ENCODE measurements around the gene ARFGAP3. TPM values are rescaled to one million over a fixed set of nuclear protein-coding genes. Genes with fewer than 3 reads are reported as not detected.

ARFGAP3 gene
- total RNA-seq, 1 experiment from 2014 or later = 27.0 TPM

GRCh38 chr22:42787357-42787736 is 69.7 kb downstream of the ARFGAP3 start:
- no peak for DNase-seq (ENCODE audit: low read depth, low spot score)
- no peaks in the 10 kb centered on the region for H3K4me1 ChIP-seq (ENCODE audit: control insufficient read depth, insufficient read depth, low read length)
- ATAC-seq = no peak
- POLR2A ChIA-PET = no interaction called here
- CTCF ChIA-PET = no interaction called here
- no TSS peak for BruUV-seq (replicated peaks)
- H3K9me3 ChIP-seq (ENCODE audit: control insufficient read depth, insufficient read depth, low read depth, low read length) = no peaks in the 10 kb centered on the region
- intact Hi-C loops (cut with micrococcal nuclease; ENCODE audit: unreplicated experiment) = no loop called here
- no peaks in the 10 kb centered on the region for H3K27me3 ChIP-seq (ENCODE audit: control insufficient read depth, insufficient read depth, low read length)
- H3K36me3 ChIP-seq (ENCODE audit: control insufficient read depth, insufficient read depth, low read length) = no peaks in the 10 kb centered on the region
- H3K27ac ChIP-seq (ENCODE audit: low read length) = no peak overlapping the region
- no peak for TF ChIP-seq POLR2AphosphoS5 (IDR thresholded peaks at IDR 0.05; ENCODE audit: low read depth, low read length)
- no peak for TF ChIP-seq CTCF (IDR thresholded peaks at IDR 0.05)
- no peak overlapping the region for H3K4me3 ChIP-seq (ENCODE audit: low read depth in 2 of 2, low read length in 2 of 2)
- in situ Hi-C loops (cut with HindIII; ENCODE audit: low pct_unique_long_range_greater_than_20kb, low sequenced_read_pairs) = no loop called here

GRCh38 chr22:42786606-42787356 is 70.3 kb downstream of the ARFGAP3 start:
- ChIA-PET CTCF (no interaction called here), POLR2A (no interaction called here)
- Histone ChIP-seq H3K4me3 (ENCODE audit: low read depth in 2 of 2, low read length in 2 of 2) (no peak overlapping the region), H3K9me3 (ENCODE audit: control insufficient read depth, insufficient read depth, low read depth, low read length) (no peaks in the 10 kb centered on the region), H3K27ac (ENCODE audit: low read length) (no peak overlapping the region), H3K27me3 (ENCODE audit: control insufficient read depth, insufficient read depth, low read length) (no peaks in the 10 kb centered on the region), H3K36me3 (ENCODE audit: control insufficient read depth, insufficient read depth, low read length) (no peaks in the 10 kb centered on the region), H3K4me1 (ENCODE audit: control insufficient read depth, insufficient read depth, low read length) (no peaks in the 10 kb centered on the region)
- TF ChIP-seq TCF7L2 (IDR thresholded peaks at IDR 0.05; ENCODE audit: low read depth, low read length) (no peak), CTCF (IDR thresholded peaks at IDR 0.05) (no peak), SIN3A (IDR thresholded peaks at IDR 0.05; ENCODE audit: borderline replicate concordance, insufficient read depth, low read depth, low read length) (no peak), POLR2AphosphoS5 (IDR thresholded peaks at IDR 0.05; ENCODE audit: low read depth, low read length) (no peak), REST (IDR thresholded peaks at IDR 0.05; ENCODE audit: insufficient read depth in 1 of 2, low read depth in 2 of 2, low read length in 1 of 2) (no peak)
- no peak for DNase-seq (ENCODE audit: low read depth, low spot score)
- in situ Hi-C loops (cut with HindIII; ENCODE audit: low pct_unique_long_range_greater_than_20kb, low sequenced_read_pairs) (no loop called here), intact Hi-C loops (cut with micrococcal nuclease; ENCODE audit: unreplicated experiment) (no loop called here)
- BruUV-seq (replicated peaks) = no TSS peak
- no peak for ATAC-seq
